K562 (cell line): Measurements from ENCODE around the gene TMEM218. TPM values are rescaled to one million over a fixed set of nuclear protein-coding genes. Genes with fewer than 3 reads are reported as not detected.
A peak's percentile ranks its signal among the peaks of the same experiment; 100 is the strongest.

Source experiments
- ADNP ChIP-seq: fragments of 200-800 bp; sonication (Bioruptor generic); IDR thresholded peaks from 2 replicates; pipeline ENCODE4 v1.6.1; 2016; ENCODE audit warnings: missing genetic modification characterization, missing compliant biosample characterization
- ATF1 ChIP-seq, 2 experiments: fragments of 450-650 bp in 1 of 2; IDR thresholded peaks; 2 replicates each; pipeline ENCODE4 v1.6.1; 2016; ENCODE audit warnings: missing compliant biosample characterization in 1 of 2, missing genetic modification characterization in 1 of 2
- E2F5 ChIP-seq: sonication (generic); formaldehyde crosslinking; IDR thresholded peaks from 2 replicates; pipeline ENCODE4 v1.8.0; 2022; ENCODE audit warnings: mild to moderate bottlenecking, missing genetic modification reagents
- FIP1L1 ChIP-seq: fragments of 200-400 bp; formaldehyde crosslinking; IDR thresholded peaks from 2 replicates; pipeline ENCODE4 v1.6.1; 2018; ENCODE audit warnings: mild to moderate bottlenecking, low read depth, low read length; ENCODE audit not compliant: poor library complexity, severe bottlenecking
- GATAD2B ChIP-seq: fragments of 450-650 bp; IDR thresholded peaks from 2 replicates; pipeline ENCODE4 v1.6.1; 2017; ENCODE audit warnings: mild to moderate bottlenecking, borderline replicate concordance
- HMG20A ChIP-seq: fragments of 450-650 bp; formaldehyde crosslinking; conservative IDR thresholded peaks from 2 replicates; pipeline ENCODE4 v1.4.0; 2020; ENCODE audit warnings: mild to moderate bottlenecking, mixed read lengths
- KDM2B ChIP-seq: fragments of 250-450 bp; sonication (Bioruptor Pico); IDR thresholded peaks from 2 replicates; pipeline ENCODE4 v1.8.0; 2021; ENCODE audit warnings: mild to moderate bottlenecking, moderate library complexity
- MBD1 ChIP-seq: fragments of 250-450 bp; sonication (Bioruptor Pico); IDR thresholded peaks from 2 replicates; pipeline ENCODE4 v1.8.0; 2022; ENCODE audit warnings: inconsistent platforms
- MCM7 ChIP-seq, 2 experiments: fragments of 450-650 bp; IDR thresholded peaks; 2 replicates each; pipeline ENCODE4 v1.6.1; 2016 to 2018
- MLX ChIP-seq, 2 experiments: fragments of 450-650 bp in 1 of 2; sonication (generic) in 1 of 2; formaldehyde crosslinking; conservative IDR thresholded peaks; 2 replicates each; pipeline versions ENCODE4 v1.4.0 to v1.8.1; 2020 to 2022; ENCODE audit warnings: mild to moderate bottlenecking in 1 of 2, missing genetic modification reagents in 1 of 2
- MTF1 ChIP-seq: fragments of 250-450 bp; sonication (Bioruptor Pico); IDR thresholded peaks from 2 replicates; pipeline ENCODE4 v1.9.0; 2021; ENCODE audit warnings: moderate library complexity, mild to moderate bottlenecking, inconsistent platforms, borderline replicate concordance
- NCOA1 ChIP-seq: fragments of 450-650 bp; IDR thresholded peaks from 2 replicates; pipeline ENCODE4 v1.6.1; 2016; ENCODE audit warnings: low read depth
- OTX1 ChIP-seq: fragments of 450-650 bp; formaldehyde crosslinking; IDR thresholded peaks from 2 replicates; pipeline ENCODE4 v1.4.0; 2022; ENCODE audit warnings: mild to moderate bottlenecking
- POLR2B ChIP-seq: fragments of 450-650 bp; IDR thresholded peaks from 2 replicates; pipeline ENCODE4 v1.6.1; 2018; ENCODE audit warnings: low read depth; ENCODE audit not compliant: partially characterized antibody
- PTTG1 ChIP-seq: fragments of 450-650 bp; IDR thresholded peaks from 2 replicates; pipeline ENCODE4 v1.6.1; 2016; ENCODE audit warnings: low read depth, mild to moderate bottlenecking, missing genetic modification characterization, missing compliant biosample characterization
- RAD21 ChIP-seq, 2 experiments: fragments of 250-450 bp in 1 of 2; fragments of 450-650 bp in 1 of 2; sonication (Bioruptor Pico) in 1 of 2; formaldehyde crosslinking in 1 of 2; IDR thresholded peaks in 1 of 2; conservative IDR thresholded peaks in 1 of 2; 2 replicates each; pipeline versions ENCODE4 v1.4.0 to v1.8.0; 2020 to 2022; ENCODE audit warnings: mild to moderate bottlenecking in 2 of 2, moderate library complexity in 1 of 2
- SAP30 ChIP-seq: fragments of 200-600 bp; sonication (generic); IDR thresholded peaks from 2 replicates; pipeline ENCODE4 v1.6.1; 2012; ENCODE audit warnings: borderline replicate concordance, low read depth, mild to moderate bottlenecking, moderate library complexity, low read length, control low read depth, inconsistent platforms; ENCODE audit not compliant: insufficient read depth, poor library complexity, severe bottlenecking
- STAT5B ChIP-seq: fragments of 250-450 bp; sonication (Bioruptor Pico); IDR thresholded peaks from 2 replicates; pipeline ENCODE4 v1.8.0; 2021; ENCODE audit warnings: mild to moderate bottlenecking, inconsistent platforms
- TEAD4 ChIP-seq, 2 experiments: sonication (generic) in 1 of 2; formaldehyde crosslinking in 1 of 2; IDR thresholded peaks; 2 replicates each; pipeline versions ENCODE4 v1.6.1 to v1.8.0; 2012 to 2022; ENCODE audit warnings: borderline replicate concordance in 1 of 2, inconsistent platforms in 1 of 2, low read length in 1 of 2, mild to moderate bottlenecking in 1 of 2, missing genetic modification reagents in 1 of 2
- ZNF507 ChIP-seq: conservative IDR thresholded peaks from 2 replicates; pipeline ENCODE4 v1.6.1; 2017; ENCODE audit warnings: missing genetic modification characterization, missing compliant biosample characterization
- ZNF717 ChIP-seq: fragments of 250-450 bp; sonication (Bioruptor Pico); IDR thresholded peaks from 2 replicates; pipeline ENCODE4 v1.5.0; 2021
- ZNF764 ChIP-seq: fragments of 250-450 bp; sonication (Bioruptor Pico); IDR thresholded peaks from 2 replicates; pipeline ENCODE4 v1.4.0; 2020; ENCODE audit warnings: low read depth, mild to moderate bottlenecking, moderate library complexity
- polyA plus RNA-seq, 8 experiments: library from polyadenylated mRNA; depleted of rRNA in 4 of 8; stranded (reverse) in 5 of 8; unstranded in 3 of 8; fragments of >200 nt; fragmentation: Nextera tagmentation in 2 of 8; fragmentation: Illumina TruSeq in 1 of 8; extraction: Ambion mirVana in 2 of 8; extraction: Trizol in 1 of 8; gene quantifications; 2 replicates each; pipeline versions ENCODE4 v1.2.1 to v1.2.3, GENCODE V29; 2011 to 2014; ENCODE audit warnings: inconsistent platforms in 1 of 8, missing spikeins in 1 of 8
- total RNA-seq, 7 experiments: library from RNA; depleted of rRNA in 6 of 7; stranded (reverse); fragments of >200 nt in 6 of 7; fragmentation: Illumina TruSeq in 2 of 7; extraction: Trizol in 2 of 7; gene quantifications; 2 replicates each; pipeline versions ENCODE4 v1.2.1 to v1.2.3, GENCODE V29; 2011 to 2021; ENCODE audit warnings: low replicate concordance in 1 of 7

TMEM218 gene
- total and polyA plus RNA-seq, 9 of the 15 experiments (the other 6 are each of a cell fraction or from before 2014, with no cell fraction given), result 13.4 to 32.2 (median 25.4) TPM

- TF ChIP-seq ZNF764 (CRISPR knock-in tag), result 0 out of 2 replicates have a peak, but pooled peaks have one; percentile 11
- no peak for TF ChIP-seq ADNP
- no peak for TF ChIP-seq PTTG1 (tag)
- no peak for TF ChIP-seq STAT5B (CRISPR knock-in tag)
- no peak for TF ChIP-seq OTX1 (CRISPR knock-in tag)
- no peak for TF ChIP-seq ZNF507 (tag)
- no peak for TF ChIP-seq MBD1
- no peak for TF ChIP-seq MCM7 (IDR thresholded peaks at IDR 0.05)
- TF ChIP-seq TEAD4 (IDR thresholded peaks at IDR 0.05; ENCODE audit: low read length), result no peak
- TF ChIP-seq TEAD4 (CRISPR knock-in tag; IDR thresholded peaks at IDR 0.05; ENCODE audit: borderline replicate concordance), result no peak
- no peak for TF ChIP-seq FIP1L1
- no peak for TF ChIP-seq ZNF717 (CRISPR knock-in tag)
- no peak for TF ChIP-seq MTF1
- no peak for TF ChIP-seq POLR2B
- TF ChIP-seq NCOA1, result no peak
- TF ChIP-seq RAD21 (CRISPR knock-in tag; conservative IDR thresholded peaks at IDR 0.05 in 1 of 2, IDR thresholded peaks at IDR 0.05 in 1 of 2), result peak; percentile 31 to 35; a peak in 2 of 4 replicates
- no peak for TF ChIP-seq E2F5 (CRISPR knock-in tag)
- TF ChIP-seq HMG20A (CRISPR knock-in tag), result no peak
- TF ChIP-seq GATAD2B, result no peak
- TF ChIP-seq ATF1 (CRISPR knock-in tag; IDR thresholded peaks at IDR 0.05), result no peak
- no peak for TF ChIP-seq ATF1 (tag; IDR thresholded peaks at IDR 0.05)
- TF ChIP-seq MLX (CRISPR knock-in tag; conservative IDR thresholded peaks at IDR 0.05), result no peak
- TF ChIP-seq SAP30, result no peak
- no peak for TF ChIP-seq KDM2B (CRISPR knock-in tag)
These were observed 35.5 kb downstream of the TMEM218 start (continued) for GRCh38 chr11:125075900-125076317.
